GM12864 (cell line): ENCODE data around the gene SNX18.

Source experiments
- DNase-seq: peaks from one replicate; pipeline ENCODE4 v3.0.0-alpha.2; 2011; ENCODE audit warnings: low read depth
- H3K4me3 ChIP-seq: 2 replicates; pipeline ENCODE4 v1.5.1; 2011; ENCODE audit warnings: mild to moderate bottlenecking, low read depth, low read length, control low read depth
- TF ChIP-seq, protein P1 (sequence below): IDR thresholded peaks from 2 replicates; pipeline ENCODE4 v1.5.1; 2011; ENCODE audit warnings: low read depth, mild to moderate bottlenecking, moderate library complexity, low read length, control low read depth, inconsistent platforms; ENCODE audit errors: missing control alignments

SNX18 gene

DNA sequence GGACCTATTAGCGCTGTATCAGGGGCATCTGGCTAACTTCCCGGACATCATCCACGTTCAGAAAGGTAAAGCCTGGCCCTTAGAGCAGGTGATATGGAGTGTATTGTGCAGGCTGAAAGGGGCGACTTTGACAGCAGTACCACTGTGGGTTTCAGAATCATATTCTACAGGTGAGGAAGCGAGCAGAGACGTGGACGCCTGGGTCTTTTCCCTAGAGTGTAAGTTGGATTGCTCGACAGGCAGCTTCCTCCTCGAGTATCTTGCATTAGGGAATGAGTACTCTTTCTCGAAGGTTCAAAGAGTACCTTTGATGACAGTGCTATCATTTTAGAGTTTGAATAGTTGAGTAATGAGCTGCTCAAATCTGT is 1.9 kb downstream of the SNX18 start:
- TF ChIP-seq, protein P1, sequence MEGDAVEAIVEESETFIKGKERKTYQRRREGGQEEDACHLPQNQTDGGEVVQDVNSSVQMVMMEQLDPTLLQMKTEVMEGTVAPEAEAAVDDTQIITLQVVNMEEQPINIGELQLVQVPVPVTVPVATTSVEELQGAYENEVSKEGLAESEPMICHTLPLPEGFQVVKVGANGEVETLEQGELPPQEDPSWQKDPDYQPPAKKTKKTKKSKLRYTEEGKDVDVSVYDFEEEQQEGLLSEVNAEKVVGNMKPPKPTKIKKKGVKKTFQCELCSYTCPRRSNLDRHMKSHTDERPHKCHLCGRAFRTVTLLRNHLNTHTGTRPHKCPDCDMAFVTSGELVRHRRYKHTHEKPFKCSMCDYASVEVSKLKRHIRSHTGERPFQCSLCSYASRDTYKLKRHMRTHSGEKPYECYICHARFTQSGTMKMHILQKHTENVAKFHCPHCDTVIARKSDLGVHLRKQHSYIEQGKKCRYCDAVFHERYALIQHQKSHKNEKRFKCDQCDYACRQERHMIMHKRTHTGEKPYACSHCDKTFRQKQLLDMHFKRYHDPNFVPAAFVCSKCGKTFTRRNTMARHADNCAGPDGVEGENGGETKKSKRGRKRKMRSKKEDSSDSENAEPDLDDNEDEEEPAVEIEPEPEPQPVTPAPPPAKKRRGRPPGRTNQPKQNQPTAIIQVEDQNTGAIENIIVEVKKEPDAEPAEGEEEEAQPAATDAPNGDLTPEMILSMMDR: no peak
- H3K4me3 ChIP-seq: no peak overlapping the region
- no peak for DNase-seq

DNA sequence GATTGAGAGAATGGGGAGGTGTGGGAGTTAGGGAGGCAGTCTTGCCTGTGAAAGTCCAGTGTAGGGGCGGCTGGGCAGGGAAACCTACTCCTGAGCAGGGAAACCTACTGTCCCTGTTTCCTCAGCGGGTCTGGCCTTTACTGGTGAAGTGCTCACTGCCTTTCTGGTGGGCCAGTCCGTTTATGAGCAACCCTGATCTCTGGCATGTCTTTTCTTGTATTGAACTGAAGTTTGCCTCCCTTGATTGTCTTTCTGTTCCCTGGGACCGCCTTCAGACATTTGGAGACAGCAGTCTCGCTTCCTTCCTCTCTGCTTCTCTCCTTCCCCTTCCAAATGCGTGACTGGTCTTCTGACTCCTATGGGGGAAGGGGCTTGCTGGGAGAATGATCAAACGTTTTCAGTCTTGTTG is 2.9 kb downstream of the SNX18 start:
- DNase-seq: no peak
- H3K4me3 ChIP-seq: no peak overlapping the region

DNA sequence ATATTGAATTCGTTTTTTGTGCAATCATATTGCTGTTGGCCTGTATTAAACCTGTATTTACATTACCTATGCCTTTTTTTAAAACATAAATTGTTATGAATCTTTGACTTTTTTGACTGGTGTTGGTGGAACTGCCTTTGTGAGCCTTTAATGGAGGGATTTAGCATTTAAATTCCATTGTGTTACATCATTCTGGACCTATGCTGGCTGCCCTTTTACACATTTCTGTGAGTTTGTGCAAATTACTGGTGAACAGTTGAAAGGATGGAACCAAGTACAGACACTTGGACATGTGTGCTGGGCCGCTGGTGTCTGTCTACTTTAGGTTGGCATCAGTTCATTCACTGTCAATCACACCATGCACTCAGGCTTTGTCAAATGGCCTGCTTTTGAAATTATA is 3.4 kb downstream of the SNX18 start:
- TF ChIP-seq, protein P1: no peak
- DNase-seq: no peak
- H3K4me3 ChIP-seq: no peak overlapping the region

More for the DNA sequence above, 2.9 kb downstream of the SNX18 start:
- TF ChIP-seq, protein P1: no peak

DNA sequence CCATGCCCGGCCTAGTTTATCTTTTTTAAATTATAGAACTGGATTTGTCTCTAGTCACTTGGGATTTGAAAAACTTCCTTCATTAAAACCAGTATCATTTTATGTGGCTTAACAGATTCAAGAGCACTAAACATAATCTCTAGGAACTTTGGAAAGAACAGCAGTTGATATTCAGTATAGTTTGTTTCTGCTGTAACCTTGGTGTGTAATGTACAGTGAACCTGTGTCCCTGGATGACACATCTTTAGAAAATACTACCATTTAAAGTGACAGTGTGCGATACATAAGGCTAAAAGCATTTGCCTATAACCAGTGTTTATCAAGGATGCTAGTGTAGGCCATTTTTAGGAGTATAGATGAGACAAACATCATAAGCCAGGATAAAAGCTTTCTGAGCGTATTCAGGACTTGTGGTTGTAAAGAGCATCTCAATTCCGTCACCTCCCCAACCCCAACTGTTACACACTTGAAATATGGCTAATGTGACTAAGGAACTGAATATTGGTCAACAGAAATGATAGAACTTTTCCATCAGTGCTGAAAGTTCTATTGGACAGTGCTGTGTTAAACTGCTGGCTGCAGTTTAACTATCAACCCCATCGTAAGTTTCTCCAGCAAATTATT is 4.4 kb downstream of the SNX18 start:
- TF ChIP-seq, protein P1: no peak
- no peak overlapping the region for H3K4me3 ChIP-seq
- DNase-seq: no peak

DNA sequence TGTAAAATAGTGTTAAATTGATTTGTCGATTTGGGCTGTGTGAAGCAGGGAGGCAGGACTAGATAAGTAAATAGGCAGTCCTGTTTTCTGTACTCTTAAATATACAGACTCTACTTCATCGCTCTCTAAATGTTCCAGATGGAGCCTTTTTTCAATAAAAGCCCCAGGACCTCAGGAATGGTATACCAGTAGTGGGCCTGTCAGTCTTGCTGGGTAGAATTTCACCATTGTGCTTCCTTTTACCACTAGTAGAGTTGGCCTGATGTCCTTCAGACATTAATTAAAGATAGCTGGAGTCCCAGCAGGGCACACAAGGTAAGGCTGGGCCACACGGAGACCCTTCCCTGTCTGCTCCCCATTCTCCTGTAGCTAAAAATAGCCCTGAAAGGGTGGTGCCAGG is 6.0 kb downstream of the SNX18 start:
- no peak for DNase-seq
- no peak overlapping the region for H3K4me3 ChIP-seq
- TF ChIP-seq, protein P1: no peak

DNA sequence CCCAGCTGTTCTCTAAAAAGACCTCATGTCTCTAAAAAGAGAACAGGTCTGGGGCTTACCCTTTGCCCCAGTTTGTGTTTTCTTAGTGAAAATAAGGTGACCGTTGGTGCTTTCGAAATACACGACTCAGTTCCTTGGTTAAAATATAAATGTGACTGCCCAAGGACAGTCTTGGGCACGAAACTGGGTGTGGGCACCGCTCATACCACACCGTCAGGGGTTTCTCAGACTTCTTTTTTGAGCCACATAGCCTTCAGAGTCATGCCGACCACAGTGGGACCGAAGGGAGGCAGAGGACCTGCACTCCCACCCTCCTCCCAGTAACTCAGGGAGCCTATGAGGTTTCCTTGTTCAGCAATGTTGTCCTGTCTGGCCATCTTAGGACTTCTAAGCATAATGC is 6.5 kb downstream of the SNX18 start:
- H3K4me3 ChIP-seq: no peak overlapping the region
- TF ChIP-seq, protein P1: no peak
- no peak for DNase-seq

DNA sequence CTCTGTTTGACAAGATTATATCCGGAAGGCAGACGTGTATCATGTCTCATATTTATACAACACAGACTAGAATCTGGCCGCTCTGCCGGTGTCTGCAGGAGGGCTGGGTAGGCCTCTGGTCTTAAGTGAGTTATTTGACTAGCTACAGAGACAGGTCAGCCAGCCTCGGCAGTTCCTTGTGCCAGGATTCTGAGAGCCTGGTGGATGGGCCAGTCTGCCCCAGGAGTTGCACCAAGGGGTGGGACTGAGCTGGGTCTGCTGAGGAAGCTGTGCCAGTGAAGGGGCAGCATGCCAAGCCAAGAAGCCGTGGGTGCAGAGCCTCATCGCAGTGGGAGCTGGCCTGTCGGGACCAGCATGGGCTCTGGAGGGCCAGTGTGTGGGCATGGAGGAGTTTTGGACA is 7.1 kb downstream of the SNX18 start:
- DNase-seq: no peak
- no peak overlapping the region for H3K4me3 ChIP-seq
- TF ChIP-seq, protein P1: no peak
